ENCODE measurements around the gene RSBN1.

- TF ChIP-seq POLR2AphosphoS5 (IDR thresholded peaks at IDR 0.05) (peak in 1 of 2 donors; percentile 5), POLR2A (IDR thresholded peaks at IDR 0.05; ENCODE audit: low read depth) (no peak), CTCF (IDR thresholded peaks at IDR 0.05) (no peak)
These were observed 28.8 kb downstream of the RSBN1 start for GRCh38 chr1:113783254-113784103.

Measured in esophagus muscularis mucosa (tissue), 3 donors.